Activated B cell treated with CpG ODN at 0.5 μM for 24 hours (primary cell): ENCODE data around the gene STRN3. TPM values are rescaled to one million over a fixed set of nuclear protein-coding genes. Genes with fewer than 3 reads are reported as not detected.

Source experiments
- ATAC-seq: fragments of 200-7000 bp; cut with Tn5 transposase; one replicate; pipeline ENCODE4 v1.10.0; 2021; ENCODE audit warnings: low read depth, mild to moderate bottlenecking, moderate library complexity
- CTCF ChIA-PET: fragments of 350-600 bp; sonication (Branson Sonifier 250); formaldehyde crosslinking; loops from one replicate; lab custom pipeline; 2021; ENCODE audit warnings: antibody characterized with exemption; lab: Charles Lee
- POLR2A ChIA-PET: fragments of 350-600 bp; sonication (Branson Sonifier 250); formaldehyde crosslinking; loops from one replicate; lab custom pipeline; 2021; ENCODE audit warnings: antibody characterized with exemption; lab: Charles Lee
- DNase-seq: peaks from one replicate; pipeline ENCODE4 v3.0.0; 2022
- H3K27ac Mint-ChIP-seq: one replicate; pipeline ENCODE4 v1.8.0; 2020; ENCODE audit warnings: mixed read lengths
- H3K27me3 Mint-ChIP-seq: one replicate; pipeline ENCODE4 v1.8.0; 2021; ENCODE audit warnings: mixed read lengths
- H3K36me3 Mint-ChIP-seq: one replicate; pipeline ENCODE4 v1.8.0; 2021; ENCODE audit warnings: low read depth, mixed read lengths
- H3K4me1 Mint-ChIP-seq: one replicate; pipeline ENCODE4 v1.8.0; 2021; ENCODE audit warnings: mixed read lengths
- H3K4me3 Mint-ChIP-seq: one replicate; pipeline ENCODE4 v1.8.0; 2020; ENCODE audit warnings: mild to moderate bottlenecking, mixed read lengths
- H3K9me3 Mint-ChIP-seq: one replicate; pipeline ENCODE4 v1.8.0; 2020; ENCODE audit warnings: mixed read lengths
- CTCF ChIP-seq: fragments of 200-600 bp; IDR thresholded peaks from one replicate; pipeline ENCODE4 v1.8.0; 2022; ENCODE audit warnings: antibody characterized with exemption, mild to moderate bottlenecking
- intact Hi-C: fragments of 100-400 bp; cut with micrococcal nuclease; formaldehyde crosslinking; loops from one replicate; pipeline ENCODE4 v1.15.1; 2024
- total RNA-seq: library from RNA; stranded (reverse); gene quantifications from 2 replicates; pipeline ENCODE4 v1.2.3, GENCODE V29; 2022

STRN3 gene
- total RNA-seq, 1 donor from 2014 or later: 31.0 TPM

DNA sequence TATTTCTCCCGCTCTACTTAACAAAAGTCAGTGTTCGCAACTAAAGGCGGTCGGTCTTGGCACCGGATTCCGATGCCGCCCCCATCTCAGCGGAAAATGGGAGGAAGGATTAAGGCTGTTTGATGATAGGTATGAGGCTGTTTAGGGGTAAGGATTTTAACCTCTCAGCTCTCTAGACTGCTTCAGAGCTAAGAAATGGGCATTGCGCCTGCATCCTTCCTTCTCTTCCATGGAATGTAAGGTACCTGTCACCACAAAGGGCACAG lies 150.5 kb downstream of the STRN3 start:
- Mint-ChIP-seq H3K27ac (peak overlapping the region; percentile 62), H3K4me1 (peaks cover 24% of the 10 kb centered on the region), H3K4me3 (peak overlapping the region; percentile 88), H3K36me3 (no peaks in the 10 kb centered on the region), H3K27me3 (peaks cover 11% of the 10 kb centered on the region), H3K9me3 (no peaks in the 10 kb centered on the region)
- ChIA-PET POLR2A (interaction anchor here (0.6 kb wide), 1 partner anchor 16 kb away, joined by 3 read pairs; no protein-coding TSS in a partner anchor), CTCF (no interaction called here)
- intact Hi-C loops: loop anchor here (2.0 to 10.0 kb wide), 2 partner anchors 21 to 1329 kb away; partner anchors contain the start of genes RNU6-7 and RNU6-8
- no peak for TF ChIP-seq CTCF
- ATAC-seq: no peak
- no peak for DNase-seq

GRCh38 chr14:30874999-30875787 lies 151.0 kb downstream of the STRN3 start:
- Mint-ChIP-seq H3K4me1 (peaks cover 24% of the 10 kb centered on the region), H3K27me3 (peaks cover 11% of the 10 kb centered on the region), H3K9me3 (no peaks in the 10 kb centered on the region), H3K4me3 (peak overlapping the region; percentile 88), H3K36me3 (no peaks in the 10 kb centered on the region), H3K27ac (peak overlapping the region; percentile 62)
- DNase-seq (peak; percentile 32), ATAC-seq (peak; percentile 29)
- no peak for TF ChIP-seq CTCF
- POLR2A ChIA-PET: interaction anchor here (0.6 kb wide), 1 partner anchor 17 kb away, joined by 3 read pairs; no protein-coding TSS in a partner anchor
- CTCF ChIA-PET: no interaction called here
- intact Hi-C loops: loop anchor here (1.0 to 10.0 kb wide), 4 partner anchors 20 to 1330 kb away; partner anchors contain the start of genes AP4S1, RNU6-7, RNU6-8 and STRN3

DNA sequence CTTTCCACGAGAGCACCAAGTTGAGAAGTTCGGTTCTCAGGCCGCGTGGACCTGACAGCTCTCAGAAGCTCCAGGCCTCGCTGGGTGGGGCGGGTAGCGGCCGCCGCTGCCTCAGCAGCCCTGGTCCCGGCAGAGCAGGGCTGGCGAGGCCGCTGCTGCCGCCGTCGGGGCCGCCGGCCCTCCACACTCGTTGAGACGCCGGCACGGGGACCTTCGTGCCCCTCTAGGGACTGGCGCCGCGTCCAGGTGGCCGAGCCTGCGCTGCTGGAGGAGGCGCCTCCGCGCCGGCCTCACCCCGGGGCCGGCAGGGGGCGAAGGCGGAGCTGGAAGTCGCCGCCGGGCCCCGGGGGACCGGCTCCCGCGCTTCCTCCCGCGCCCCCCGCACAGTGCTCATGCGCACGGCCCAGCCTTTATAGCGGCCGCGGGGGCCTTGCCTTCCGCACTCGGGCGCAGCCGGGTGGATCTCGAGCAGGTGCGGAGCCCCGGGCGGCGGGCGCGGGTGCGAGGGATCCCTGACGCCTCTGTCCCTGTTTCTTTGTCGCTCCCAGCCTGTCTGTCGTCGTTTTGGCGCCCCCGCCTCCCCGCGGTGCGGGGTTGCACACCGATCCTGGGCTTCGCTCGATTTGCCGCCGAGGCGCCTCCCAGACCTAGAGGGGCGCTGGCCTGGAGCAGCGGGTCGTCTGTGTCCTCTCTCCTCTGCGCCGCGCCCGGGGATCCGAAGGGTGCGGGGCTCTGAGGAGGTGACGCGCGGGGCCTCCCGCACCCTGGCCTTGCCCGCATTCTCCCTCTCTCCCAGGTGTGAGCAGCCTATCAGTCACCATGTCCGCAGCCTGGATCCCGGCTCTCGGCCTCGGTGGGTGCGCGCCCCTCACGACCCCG lies 151.8 kb downstream of the STRN3 start, which contains the start of gene COCH:
TSS of gene COCH (plus strand) at position 440 of the 879 bp plus-strand sequence. CDS start at position 820, 380 bp downstream.
- H3K36me3 Mint-ChIP-seq: no peaks in the 10 kb centered on the region
- no peak for TF ChIP-seq CTCF
- peak; percentile 66 for DNase-seq
- CTCF ChIA-PET: interaction anchor here (1.0 to 1.4 kb wide), 3 partner anchors 11 to 31 kb away, joined by 3 to 4 read pairs (median 4); no protein-coding TSS in a partner anchor
- peak; percentile 76 for ATAC-seq
- peaks cover 11% of the 10 kb centered on the region for H3K27me3 Mint-ChIP-seq
- POLR2A ChIA-PET: no interaction called here
- no peaks in the 10 kb centered on the region for H3K9me3 Mint-ChIP-seq
- H3K4me3 Mint-ChIP-seq: peak within 1 kb of the TSS; percentile 88
- peaks cover 24% of the 10 kb centered on the region for H3K4me1 Mint-ChIP-seq
- H3K27ac Mint-ChIP-seq: peak within 1 kb of the TSS; percentile 35
- intact Hi-C loops: loop anchor here (1.0 to 10.0 kb wide), 4 partner anchors 20 to 1330 kb away; partner anchors contain the start of genes AP4S1, RNU6-7, RNU6-8 and STRN3

- H3K9me3 Mint-ChIP-seq: no peaks in the 10 kb centered on the region
- DNase-seq (no peak), ATAC-seq (no peak)
- no peaks in the 10 kb centered on the region for H3K36me3 Mint-ChIP-seq
- ChIA-PET POLR2A (no interaction called here), CTCF (interaction anchor here (1.0 to 1.4 kb wide), 3 partner anchors 10 to 32 kb away, joined by 3 to 4 read pairs (median 4); no protein-coding TSS in a partner anchor)
- intact Hi-C loops: loop anchor here (1.0 to 10.0 kb wide), 4 partner anchors 19 to 1331 kb away; partner anchors contain the start of genes AP4S1, RNU6-7, RNU6-8 and STRN3
- H3K4me3 Mint-ChIP-seq: peak overlapping the region; percentile 52
- H3K4me1 Mint-ChIP-seq: peaks cover 24% of the 10 kb centered on the region
- H3K27me3 Mint-ChIP-seq: peaks cover 11% of the 10 kb centered on the region
- TF ChIP-seq CTCF: no peak
- H3K27ac Mint-ChIP-seq: no peak overlapping the region
These were observed 152.7 kb downstream of the STRN3 start for GRCh38 chr14:30873308-30874119.
